Calu3 (cell line): ENCODE data around the gene PLEKHG2. TPM values are rescaled to one million over a fixed set of nuclear protein-coding genes. Genes with fewer than 3 reads are reported as not detected.
"Not testable (repeated sequence)": the region's sequence is repeated elsewhere in the genome, so short reads cannot be mapped to it uniquely, and the experiment has no call there.

Experiments
- BruUV-seq: library from RNA; stranded (reverse); fragments of 400-500 nt; replicated peaks from 2 replicates; lab custom pipeline; 2021; lab: Mats Ljungman, UMichigan
- CTCF ChIA-PET: fragments of 300-600 bp; sonication (Branson Sonifier 250); formaldehyde crosslinking; loops from one replicate; lab custom pipeline; 2022; ENCODE audit warnings: antibody characterized with exemption; lab: Charles Lee
- DNase-seq: peaks from one replicate; pipeline ENCODE4 v3.0.0; 2022
- H3K27ac Mint-ChIP-seq: one replicate; pipeline ENCODE4 v1.8.0; 2022; ENCODE audit warnings: mixed read lengths; ENCODE audit not compliant: unreplicated experiment
- H3K27me3 Mint-ChIP-seq: one replicate; pipeline ENCODE4 v1.8.0; 2022; ENCODE audit warnings: mixed read lengths; ENCODE audit not compliant: unreplicated experiment
- H3K36me3 Mint-ChIP-seq: one replicate; pipeline ENCODE4 v1.8.0; 2022; ENCODE audit warnings: mild to moderate bottlenecking, moderate library complexity, mixed read lengths; ENCODE audit not compliant: insufficient read depth, unreplicated experiment
- H3K4me1 Mint-ChIP-seq: one replicate; pipeline ENCODE4 v1.8.0; 2022; ENCODE audit warnings: mild to moderate bottlenecking, low read depth, mixed read lengths; ENCODE audit not compliant: unreplicated experiment
- H3K4me3 Mint-ChIP-seq: one replicate; pipeline ENCODE4 v1.8.0; 2022; ENCODE audit warnings: mild to moderate bottlenecking, low read depth, moderate library complexity, mixed read lengths; ENCODE audit not compliant: unreplicated experiment
- H3K9me3 Mint-ChIP-seq: one replicate; pipeline ENCODE4 v1.8.0; 2022; ENCODE audit warnings: low read depth, mixed read lengths; ENCODE audit not compliant: unreplicated experiment
- CTCF ChIP-seq: fragments of 200-600 bp; IDR thresholded peaks from one replicate; pipeline ENCODE4 v1.8.0; 2022; ENCODE audit warnings: antibody characterized with exemption; ENCODE audit not compliant: unreplicated experiment
- intact Hi-C: fragments of 100-400 bp; cut with micrococcal nuclease; formaldehyde crosslinking; loops from one replicate; pipeline ENCODE4 v1.10.0; 2022; ENCODE audit not compliant: unreplicated experiment
- total RNA-seq: library from RNA; stranded (reverse); gene quantifications from 2 replicates; pipeline ENCODE4 v1.2.3, GENCODE V29; 2022

PLEKHG2 gene
- total RNA-seq, 1 experiment from 2014 or later, result 65.3 TPM

DNA sequence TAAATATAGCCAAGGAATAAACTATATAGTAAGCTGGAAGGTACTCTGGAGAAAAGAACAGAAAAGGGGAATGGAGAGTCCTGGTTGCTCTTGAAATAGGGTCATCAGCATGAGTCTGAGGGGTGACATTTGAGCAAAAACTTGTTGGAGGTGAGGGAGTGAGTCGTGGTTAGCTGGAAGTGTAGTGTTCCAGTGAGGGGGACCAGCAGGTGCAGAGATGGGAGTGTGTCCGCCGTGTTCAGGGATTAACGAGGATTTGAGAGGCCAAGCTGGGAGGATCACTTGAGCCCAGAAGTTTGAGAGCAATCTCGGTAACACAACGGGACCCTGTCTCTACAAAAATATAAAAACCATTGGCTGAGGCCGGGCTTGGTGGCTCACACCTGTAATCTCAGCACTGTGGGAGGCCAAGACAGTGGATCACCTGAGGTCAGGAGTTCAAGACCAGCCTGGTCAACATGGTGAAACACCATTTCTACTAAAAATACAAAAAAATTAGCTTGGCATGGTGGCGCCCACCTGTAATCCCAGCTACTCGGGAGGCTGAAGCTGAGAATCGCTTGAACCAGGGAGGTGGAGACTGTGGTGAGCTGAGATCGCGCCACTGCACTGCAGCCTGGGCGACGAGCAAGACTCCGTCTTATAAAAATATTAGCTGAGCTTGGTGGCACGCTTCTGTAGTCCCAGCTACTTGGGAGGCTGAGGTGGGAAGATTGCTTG is 34.1 kb downstream of the PLEKHG2 start:
- intact Hi-C loops, result loop anchor here (10.0 kb wide), 1 partner anchor 228 kb away; no protein-coding TSS in a partner anchor
- Mint-ChIP-seq H3K27me3 (no peaks in the 10 kb centered on the region), H3K9me3 (no peaks in the 10 kb centered on the region), H3K4me3 (peak overlapping the region; percentile 96), H3K27ac (peak overlapping the region; percentile 99), H3K4me1 (peaks cover 16% of the 10 kb centered on the region), H3K36me3 (peaks cover 45% of the 10 kb centered on the region)
- BruUV-seq, result no TSS peak
- TF ChIP-seq CTCF, result no peak
- DNase-seq, result no peak
- CTCF ChIA-PET, result interaction anchor here (0.7 kb wide), 1 partner anchor 32 kb away, joined by 3 read pairs; no protein-coding TSS in a partner anchor

- H3K4me1 Mint-ChIP-seq, result peaks cover 16% of the 10 kb centered on the region
- BruUV-seq, result no TSS peak
- CTCF ChIA-PET, result interaction anchor here (0.6 to 0.9 kb wide), 2 partner anchors 13 to 29 kb away, joined by 4 read pairs; partner anchors contain the start of gene RPS16
- H3K9me3 Mint-ChIP-seq, result no peaks in the 10 kb centered on the region
- H3K27me3 Mint-ChIP-seq, result no peaks in the 10 kb centered on the region
- intact Hi-C loops, result loop anchor here (10.0 kb wide), 1 partner anchor 227 kb away; no protein-coding TSS in a partner anchor
- no peak for DNase-seq
- peaks cover 59% of the 10 kb centered on the region for H3K36me3 Mint-ChIP-seq
- TF ChIP-seq CTCF, result no peak
- H3K27ac Mint-ChIP-seq, result no peak overlapping the region
- peak overlapping the region; percentile 96 for H3K4me3 Mint-ChIP-seq
Measured at GRCh38 chr19:39448271-39448670, 35.8 kb downstream of the PLEKHG2 start.

DNA sequence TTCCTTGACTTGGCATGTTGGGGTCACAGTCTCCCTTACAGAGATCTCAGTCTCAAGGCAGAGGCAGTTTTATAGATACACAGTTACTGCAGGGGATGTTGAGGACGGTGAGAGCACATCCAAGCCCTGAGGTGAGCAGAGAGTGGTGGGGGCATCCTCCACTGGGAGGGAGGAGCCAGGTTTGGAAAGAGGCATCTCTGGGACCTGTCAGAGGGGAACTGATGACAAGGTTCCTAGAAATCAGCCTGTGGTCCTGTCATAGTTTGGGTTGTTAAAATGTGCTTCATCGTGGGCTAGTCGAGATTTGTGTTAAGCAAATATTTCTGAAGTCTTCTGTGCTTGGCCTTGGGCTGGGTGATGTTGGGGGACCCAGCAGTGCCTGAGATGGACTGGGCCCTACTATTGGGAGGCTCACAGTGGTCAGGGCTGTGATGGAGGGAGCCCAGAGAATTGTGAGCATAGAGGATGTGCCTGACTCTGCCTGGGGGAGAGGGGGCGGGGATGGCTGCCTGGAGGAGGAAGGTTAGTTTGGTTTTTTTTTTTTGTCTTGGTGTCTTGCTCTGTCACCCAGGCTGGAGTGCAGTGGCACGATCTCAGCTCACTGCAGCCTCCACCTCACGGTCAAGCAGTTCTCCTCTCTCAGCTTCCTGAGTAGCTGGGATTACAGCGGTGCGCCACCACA is 36.8 kb downstream of the PLEKHG2 start:
- intact Hi-C loops, result loop anchor here (10.0 kb wide), 1 partner anchor 226 kb away; no protein-coding TSS in a partner anchor
- no peak for TF ChIP-seq CTCF
- no peaks in the 10 kb centered on the region for H3K27me3 Mint-ChIP-seq
- no peak for DNase-seq
- H3K4me1 Mint-ChIP-seq, result peaks cover 16% of the 10 kb centered on the region
- CTCF ChIA-PET, result interaction anchor here (0.6 to 0.9 kb wide), 2 partner anchors 14 to 28 kb away, joined by 4 read pairs; partner anchors contain the start of gene RPS16
- H3K4me3 Mint-ChIP-seq, result no peak overlapping the region
- BruUV-seq, result no TSS peak
- peaks cover 59% of the 10 kb centered on the region for H3K36me3 Mint-ChIP-seq
- no peak overlapping the region for H3K27ac Mint-ChIP-seq
- H3K9me3 Mint-ChIP-seq, result no peaks in the 10 kb centered on the region

DNA sequence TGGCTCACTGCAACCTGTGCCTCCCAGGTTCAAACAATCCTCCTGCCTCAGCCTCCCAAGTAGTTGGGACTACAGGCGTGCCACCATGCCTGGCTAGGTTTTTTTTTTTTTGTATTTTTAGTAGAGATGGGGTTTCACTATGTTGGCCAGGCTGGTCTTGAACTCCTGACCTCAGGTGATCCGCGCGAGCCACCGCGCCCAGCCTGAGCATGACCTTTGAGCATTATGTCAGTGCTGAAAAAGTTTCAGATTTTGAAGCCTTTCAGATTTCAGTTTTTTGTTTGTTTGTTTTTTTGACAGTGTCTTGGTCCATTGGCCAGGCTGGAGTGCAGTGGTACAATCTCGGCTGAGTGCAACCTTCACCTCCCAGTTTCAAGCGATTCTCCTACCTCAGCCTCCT is 38.8 kb downstream of the PLEKHG2 start:
- DNase-seq, H3K27me3 Mint-ChIP-seq, intact Hi-C loops, H3K4me3 Mint-ChIP-seq, CTCF ChIA-PET, H3K27ac Mint-ChIP-seq, BruUV-seq, H3K9me3 Mint-ChIP-seq: not testable (repeated sequence)
- H3K36me3 Mint-ChIP-seq, result peaks cover 46% of the 10 kb centered on the region
- peaks cover 16% of the 10 kb centered on the region for H3K4me1 Mint-ChIP-seq
